Small intestine (tissue), 7 donors: ENCODE measurements around the gene YAP1. TPM values are rescaled to one million over a fixed set of nuclear protein-coding genes. Genes with fewer than 3 reads are reported as not detected.

ENCODE experiments used
- DNase-seq, 2 donors: peaks; one replicate each; pipeline versions ENCODE4 v3.0.0 to v3.0.0-alpha.2; 2013
- FAIRE-seq: peaks from 2 replicates; lab custom pipeline; 2012; peaks lifted over from hg19 to GRCh38; lab: Jason Lieb, UNC
- H3K27ac ChIP-seq, 3 donors: one replicate each; pipeline ENCODE4 v1.5.1; 2013; ENCODE audit warnings: low read length in 2 of 3, mild to moderate bottlenecking in 2 of 3, control low read depth in 1 of 3, inconsistent platforms in 1 of 3, low read depth in 1 of 3, moderate library complexity in 1 of 3
- H3K27me3 ChIP-seq, 3 donors: one replicate each; pipeline ENCODE4 v1.6.1; 2013; ENCODE audit warnings: low read length in 3 of 3, inconsistent platforms in 1 of 3; ENCODE audit not compliant: control insufficient read depth in 3 of 3, insufficient read depth in 3 of 3
- H3K36me3 ChIP-seq, 3 donors: one replicate each; pipeline ENCODE4 v1.6.1; 2013; ENCODE audit warnings: low read length in 3 of 3, inconsistent platforms in 1 of 3, low read depth in 1 of 3, mild to moderate bottlenecking in 1 of 3, moderate library complexity in 1 of 3; ENCODE audit not compliant: control insufficient read depth in 3 of 3, insufficient read depth in 2 of 3
- H3K4me1 ChIP-seq, 3 donors: one replicate each; pipeline ENCODE4 v1.6.1; 2013; ENCODE audit warnings: low read length in 2 of 3, inconsistent platforms in 1 of 3, low read depth in 1 of 3, mild to moderate bottlenecking in 1 of 3, moderate library complexity in 1 of 3; ENCODE audit not compliant: control insufficient read depth in 3 of 3, insufficient read depth in 2 of 3
- H3K4me3 ChIP-seq, 3 donors: one replicate each; pipeline ENCODE4 v1.5.1; 2013; ENCODE audit warnings: low read length in 3 of 3, control low read depth in 1 of 3, inconsistent platforms in 1 of 3, low read depth in 1 of 3, mild to moderate bottlenecking in 1 of 3, moderate library complexity in 1 of 3
- H3K9me3 ChIP-seq, 2 donors: one replicate each; pipeline ENCODE4 v1.6.1; 2013; ENCODE audit warnings: low read depth in 1 of 2, low read length in 1 of 2; ENCODE audit not compliant: control insufficient read depth in 2 of 2, insufficient read depth in 1 of 2
- WGBS, 3 donors: extraction: QIAGEN DNeasy Blood & Tissue Kit; methylation state at CpG; one replicate each; pipeline ENCODE4 v1.1.7; 2013; 5-methylcytosine and 5-hydroxymethylcytosine counted together
- polyA plus RNA-seq, 4 donors: library from polyadenylated mRNA; stranded (reverse) in 3 of 4; unstranded in 1 of 4; fragments of 200-250 nt in 3 of 4; fragments of 120-200 nt in 1 of 4; gene quantifications; one replicate each; pipeline versions ENCODE4 v1.2.1 to v1.2.3, GENCODE V29; 2013
- donor health status: healthy with polysubstance abuse.
- donor health status: control.
- donor health status: control.
- donor health status: Bipolar disorder and iron deficiency.
- donor health status: healthy.

YAP1 gene
- polyA plus RNA-seq, 4 donors: 14.1 to 79.4 (median 19.8) TPM

GRCh38 chr11:102143867-102144266 lies 33.6 kb downstream of the YAP1 start:
- Histone ChIP-seq H3K4me1 (peaks cover 2 to 7% (median 5%) of the 10 kb centered on the region in 3 donors), H3K27ac (no peak overlapping the region), H3K27me3 (no peaks in the 10 kb centered on the region), H3K4me3 (no peak overlapping the region), H3K9me3 (no peaks in the 10 kb centered on the region), H3K36me3 (no peaks in the 10 kb centered on the region)
- FAIRE-seq (no peak), DNase-seq (no peak)
- WGBS, 3 donors: 12 to 39% (median 26%) methylated on average over 1 of the region's 1 CpG

DNA sequence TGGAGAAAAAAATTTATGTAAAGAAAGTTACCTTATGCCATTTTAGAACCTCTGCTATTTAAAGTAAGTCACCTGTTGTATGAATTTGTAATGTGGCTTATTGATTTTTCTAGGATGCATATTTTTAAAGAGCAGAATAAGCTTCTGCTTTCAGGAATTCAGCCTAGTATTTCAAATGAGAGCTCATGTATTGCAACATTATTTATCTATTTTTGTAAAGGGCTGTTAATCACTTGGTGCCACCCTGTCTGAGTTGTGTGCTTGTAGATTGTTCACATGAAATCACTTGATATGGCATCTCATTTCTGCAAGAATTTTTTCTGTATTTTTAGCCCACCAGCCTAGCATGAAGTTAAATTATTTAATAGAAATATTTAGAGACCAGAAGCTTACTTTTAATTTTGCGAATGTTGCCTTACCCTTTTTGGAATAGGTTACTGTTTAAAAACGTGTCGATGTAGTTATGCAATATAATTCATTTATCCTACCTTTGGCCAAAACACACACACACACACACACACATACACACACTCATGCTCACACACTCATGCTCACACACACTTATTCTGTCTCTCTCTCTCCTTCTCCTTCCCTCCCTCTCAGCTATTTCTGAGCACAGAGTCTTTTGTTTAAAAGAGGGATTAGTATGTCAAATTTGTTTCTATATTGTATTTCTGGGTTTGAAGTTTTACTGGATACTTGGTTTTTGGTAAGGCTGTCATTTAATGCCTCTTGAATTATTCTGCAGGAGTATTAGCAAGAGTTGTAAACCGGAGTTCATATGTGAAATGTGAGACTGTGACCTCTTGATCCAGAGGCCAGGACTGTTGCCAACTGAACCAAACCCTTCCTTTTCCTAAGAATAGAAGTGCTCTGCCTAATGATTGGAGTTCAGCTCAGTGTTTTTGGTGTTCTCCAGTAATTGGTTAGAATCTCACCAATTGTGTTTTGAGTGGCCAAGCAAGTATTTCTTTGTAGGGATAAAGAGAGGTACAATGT lies 34.4 kb downstream of the YAP1 start:
- DNase-seq (peak; percentile 24 to 67), FAIRE-seq (no peak)
- H3K36me3 ChIP-seq: no peaks in the 10 kb centered on the region
- H3K27me3 ChIP-seq: no peaks in the 10 kb centered on the region
- no peak overlapping the region for H3K27ac ChIP-seq
- H3K4me1 ChIP-seq: peaks cover 2 to 5% (median 4%) of the 10 kb centered on the region in 3 donors
- H3K9me3 ChIP-seq: no peaks in the 10 kb centered on the region
- 18 to 36% (median 32%) methylated on average over 4 of the region's 4 CpGs for WGBS, 3 donors
- H3K4me3 ChIP-seq: no peak overlapping the region

DNA sequence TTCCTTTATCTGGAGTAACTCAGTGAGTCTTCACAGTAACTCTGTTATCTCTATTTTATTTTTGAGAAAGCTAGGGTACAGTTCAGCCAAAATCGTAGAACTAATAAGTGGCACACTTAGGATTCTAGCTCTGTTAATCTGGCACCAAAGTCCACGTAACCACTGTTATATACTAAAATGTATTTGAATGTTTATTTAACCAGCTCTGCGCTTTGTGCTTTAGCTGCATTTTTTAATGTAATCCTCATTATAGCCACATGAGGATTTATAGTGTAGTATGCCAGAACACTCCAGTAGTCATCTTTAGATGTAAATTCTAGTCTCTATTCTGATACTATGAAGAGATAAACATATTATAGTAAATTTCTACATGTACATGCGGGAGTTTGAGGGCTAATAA lies 36.8 kb downstream of the YAP1 start:
- no peak for DNase-seq

GRCh38 chr11:102147632-102148031 lies 37.4 kb downstream of the YAP1 start:
- H3K27me3 ChIP-seq: no peaks in the 10 kb centered on the region
- no peak for DNase-seq
- no peak for FAIRE-seq
- 53 to 84% (median 83%) methylated on average over 2 of the region's 2 CpGs for WGBS, 3 donors
- H3K9me3 ChIP-seq: peaks cover 0 to 3% of the 10 kb centered on the region in 2 donors
- no peak overlapping the region for H3K27ac ChIP-seq
- peaks cover 2 to 5% (median 4%) of the 10 kb centered on the region in 3 donors for H3K4me1 ChIP-seq
- H3K36me3 ChIP-seq: no peaks in the 10 kb centered on the region
- no peak overlapping the region for H3K4me3 ChIP-seq

More for the DNA sequence above, 36.8 kb downstream of the YAP1 start:
- H3K27me3 ChIP-seq: no peaks in the 10 kb centered on the region
- H3K9me3 ChIP-seq: peaks cover 0 to 3% of the 10 kb centered on the region in 2 donors
- H3K4me1 ChIP-seq: peaks cover 2 to 5% (median 4%) of the 10 kb centered on the region in 3 donors
- H3K36me3 ChIP-seq: no peaks in the 10 kb centered on the region
- no peak overlapping the region for H3K4me3 ChIP-seq
- FAIRE-seq: no peak
- 33 to 55% (median 51%) methylated on average over 4 of the region's 4 CpGs for WGBS, 3 donors
- no peak overlapping the region for H3K27ac ChIP-seq

GRCh38 chr11:102148059-102148458 lies 37.8 kb downstream of the YAP1 start:
- H3K27ac ChIP-seq: no peak overlapping the region
- no peaks in the 10 kb centered on the region for H3K27me3 ChIP-seq
- no peaks in the 10 kb centered on the region for H3K36me3 ChIP-seq
- no peak for FAIRE-seq
- DNase-seq: no peak
- peaks cover 0 to 3% of the 10 kb centered on the region in 2 donors for H3K9me3 ChIP-seq
- no peak overlapping the region for H3K4me3 ChIP-seq
- peaks cover 2 to 5% (median 4%) of the 10 kb centered on the region in 3 donors for H3K4me1 ChIP-seq

- FAIRE-seq (no peak), DNase-seq (no peak)
- Histone ChIP-seq H3K36me3 (no peaks in the 10 kb centered on the region), H3K27ac (no peak overlapping the region), H3K27me3 (no peaks in the 10 kb centered on the region), H3K9me3 (peaks cover 0 to 3% of the 10 kb centered on the region in 2 donors), H3K4me1 (peaks cover 0 to 6% (median 0%) of the 10 kb centered on the region in 3 donors), H3K4me3 (no peak overlapping the region)
- WGBS, 3 donors: 93 to 94% (median 93%) methylated on average over 6 of the region's 6 CpGs
Measured at GRCh38 chr11:102151784-102152525, 41.7 kb downstream of the YAP1 start.

DNA sequence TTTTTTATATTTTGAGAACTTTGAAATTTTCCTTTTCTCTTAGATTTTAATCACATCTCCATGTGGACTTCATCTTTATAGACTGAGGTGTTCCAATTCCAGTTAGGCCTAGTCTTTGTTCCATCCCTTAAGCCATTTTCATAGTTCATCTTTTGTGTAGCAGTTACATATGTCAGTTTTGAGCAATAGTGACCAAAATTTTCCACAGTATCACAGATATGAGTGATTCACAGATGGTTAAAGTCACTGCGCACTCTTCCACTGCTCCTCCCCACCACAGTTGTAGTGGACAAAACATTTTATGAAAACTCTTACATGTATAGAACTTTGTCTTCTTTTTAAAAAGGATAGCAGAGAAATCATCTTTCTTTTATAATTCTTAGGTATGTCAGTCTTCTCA lies 42.8 kb downstream of the YAP1 start:
- Histone ChIP-seq H3K27ac (no peak overlapping the region), H3K9me3 (peaks cover 0 to 3% of the 10 kb centered on the region in 2 donors), H3K4me1 (peaks cover 0 to 6% (median 3%) of the 10 kb centered on the region in 3 donors), H3K27me3 (no peaks in the 10 kb centered on the region), H3K36me3 (no peaks in the 10 kb centered on the region), H3K4me3 (no peak overlapping the region)
- no peak for DNase-seq
- WGBS, 3 donors: 93 to 98% (median 98%) methylated on average over 1 of the region's 1 CpG
- no peak for FAIRE-seq

DNA sequence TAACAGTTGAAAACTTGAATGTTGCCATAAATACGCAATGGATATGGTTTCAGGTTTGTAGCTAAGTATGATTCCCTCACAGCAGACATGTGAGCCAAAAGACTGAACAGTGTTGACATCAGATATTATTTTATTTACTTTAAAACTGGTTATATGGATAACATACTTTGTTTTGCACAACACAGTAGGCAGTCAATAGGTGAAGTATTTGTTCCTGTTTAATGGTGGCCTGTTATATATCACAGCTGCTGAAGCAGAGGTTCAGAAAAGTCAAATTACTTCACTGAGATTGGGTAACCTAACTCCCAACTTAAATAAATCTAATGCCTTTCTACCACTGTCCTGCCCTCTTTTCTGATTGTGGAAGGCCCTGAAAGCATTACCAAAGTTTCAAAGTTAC lies 44.6 kb downstream of the YAP1 start:
- H3K4me1 ChIP-seq: peaks cover 0 to 7% (median 6%) of the 10 kb centered on the region in 3 donors
- WGBS, 3 donors: 87 to 93% (median 93%) methylated on average over 1 of the region's 1 CpG
- no peak for FAIRE-seq

More for the DNA sequence above, 44.6 kb downstream of the YAP1 start:
- peaks cover 0 to 3% of the 10 kb centered on the region in 2 donors for H3K9me3 ChIP-seq
- H3K27me3 ChIP-seq: no peaks in the 10 kb centered on the region
- DNase-seq: no peak
- no peaks in the 10 kb centered on the region for H3K36me3 ChIP-seq
- no peak overlapping the region for H3K4me3 ChIP-seq
- no peak overlapping the region for H3K27ac ChIP-seq
